GM03348 (cell line): Measurements from ENCODE around the gene SLC12A4.
A peak's percentile ranks its signal among the peaks of the same experiment; 100 is the strongest.
"Not testable (repeated sequence)": the region's sequence is repeated elsewhere in the genome, so short reads cannot be mapped to it uniquely, and the experiment has no call there.

Experiments used
- DNase-seq: peaks from one replicate; pipeline ENCODE4 v3.0.0; 2012; ENCODE audit warnings: low spot score

Gene SLC12A4

GRCh38 chr16:67968400-67969253, at the start of gene SLC12A4:
SLC12A4 (minus strand) TSS chr16:67968637; CDS start chr16:67968553, 84 bp downstream.
- peak; percentile 98 for DNase-seq

GRCh38 chr16:68015681-68016080, 47.2 kb upstream of the SLC12A4 start, which contains the start of gene DPEP2NB:
DPEP2NB (minus strand) TSS chr16:68015911; CDS start chr16:68015770, 141 bp downstream.
- DNase-seq, result no peak

GRCh38 chr16:68013440-68013839, 45.0 kb upstream of the SLC12A4 start:
- DNase-seq, result no peak

- DNase-seq, result not testable (repeated sequence)
Observed at GRCh38 chr16:68009872-68010271, 41.4 kb upstream of the SLC12A4 start.

GRCh38 chr16:68009157-68009735, 40.8 kb upstream of the SLC12A4 start:
- no peak for DNase-seq

- DNase-seq, result no peak
Observed at GRCh38 chr16:68005786-68006286, 37.4 kb upstream of the SLC12A4 start.

- no peak for DNase-seq
Observed at GRCh38 chr16:68005211-68005610, 36.8 kb upstream of the SLC12A4 start.

GRCh38 chr16:68003031-68003430, 34.6 kb upstream of the SLC12A4 start:
- DNase-seq, result no peak

GRCh38 chr16:68000450-68000849, 32.0 kb upstream of the SLC12A4 start:
- peak; percentile 2 for DNase-seq

GRCh38 chr16:67999985-68000384, 31.5 kb upstream of the SLC12A4 start:
- DNase-seq, result no peak

GRCh38 chr16:67998779-67999688, 30.6 kb upstream of the SLC12A4 start, which contains the start of gene DPEP2:
DPEP2 (minus strand) TSS chr16:67999484; CDS start chr16:67993212, 6,272 bp downstream.
- DNase-seq, result not testable (repeated sequence)

- DNase-seq, result not testable (repeated sequence)
Observed at GRCh38 chr16:67998231-67998778, 29.9 kb upstream of the SLC12A4 start.

- DNase-seq, result no peak
Observed at GRCh38 chr16:67996666-67997065, 28.2 kb upstream of the SLC12A4 start.

GRCh38 chr16:67995423-67995822, 27.0 kb upstream of the SLC12A4 start:
- DNase-seq, result no peak

GRCh38 chr16:67994040-67994408, 25.6 kb upstream of the SLC12A4 start:
- not testable (repeated sequence) for DNase-seq

GRCh38 chr16:67993207-67994039, 25.0 kb upstream of the SLC12A4 start:
- peak; percentile 95 for DNase-seq

- DNase-seq, result no peak
Observed at GRCh38 chr16:67992661-67993206, 24.3 kb upstream of the SLC12A4 start.

- DNase-seq, result no peak
Observed at GRCh38 chr16:67990018-67990386, 21.6 kb upstream of the SLC12A4 start.

- DNase-seq, result no peak
Observed at GRCh38 chr16:67989322-67990017, 21.0 kb upstream of the SLC12A4 start.

- DNase-seq, result no peak
Observed at GRCh38 chr16:67988675-67989074, 20.2 kb upstream of the SLC12A4 start.
